A549 treated with Mapracorat at 1 μM for 4 hours (cell line): ENCODE measurements around the gene SNRPD1. TPM values are rescaled to one million over a fixed set of nuclear protein-coding genes. Genes with fewer than 3 reads are reported as not detected.

Experiments used
- total RNA-seq: library from RNA; stranded (reverse); fragments of 200-300 nt; extraction: Qiagen RNA extraction; gene quantifications from 5 replicates; pipeline ENCODE4 v1.2.3, GENCODE V29; 2022

SNRPD1 gene
- total RNA-seq: 158 to 181 TPM (median 170 TPM) in 5 replicates

DNA sequence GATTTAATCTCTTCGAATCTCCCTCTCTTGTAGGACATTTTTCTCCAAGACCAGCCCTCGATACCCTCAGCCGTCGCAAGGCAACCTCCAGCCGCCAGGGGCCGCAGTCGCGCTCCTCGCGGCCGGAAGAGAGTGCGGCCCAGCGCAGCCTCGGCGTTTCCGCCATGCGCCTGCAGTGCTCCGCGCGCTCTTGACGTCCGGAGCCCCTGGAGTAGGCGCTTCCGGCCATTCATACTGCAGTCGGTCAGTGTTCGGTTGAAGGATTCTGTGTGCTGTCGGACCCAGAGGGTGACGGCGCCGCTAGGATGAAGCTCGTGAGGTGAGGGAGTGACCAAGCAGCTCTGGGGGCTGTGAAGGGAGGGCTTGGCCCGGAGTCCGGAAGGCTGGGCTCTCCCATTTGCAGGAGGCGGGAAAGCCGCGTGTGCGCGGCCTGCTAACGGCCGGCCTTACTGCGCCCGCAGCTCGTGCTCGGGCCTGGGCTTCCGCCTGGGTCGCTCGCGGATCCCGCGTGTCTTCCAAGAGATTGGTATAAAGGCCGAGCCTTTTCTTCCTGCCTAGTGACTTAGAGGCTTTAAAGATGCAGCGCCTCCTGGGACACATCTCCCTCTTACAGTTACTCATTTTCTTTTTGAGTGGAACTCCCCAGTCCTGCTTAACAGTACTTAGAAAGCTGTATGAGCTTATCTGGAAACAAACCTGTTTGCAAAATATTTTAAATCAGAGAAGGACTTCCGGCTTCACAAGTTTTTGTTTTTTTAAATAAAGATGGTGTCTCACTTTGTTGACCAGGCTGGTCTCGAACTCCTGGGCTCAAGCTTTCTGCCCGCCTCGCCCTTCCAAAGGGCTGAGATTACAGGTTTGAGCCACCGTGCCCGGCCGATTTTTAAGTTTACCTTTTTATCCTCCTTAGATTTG lies at the start of gene SNRPD1:
TSS of gene SNRPD1 (plus strand) at position 190 of the 915 bp plus-strand sequence. CDS start at position 306, 116 bp downstream.

DNA sequence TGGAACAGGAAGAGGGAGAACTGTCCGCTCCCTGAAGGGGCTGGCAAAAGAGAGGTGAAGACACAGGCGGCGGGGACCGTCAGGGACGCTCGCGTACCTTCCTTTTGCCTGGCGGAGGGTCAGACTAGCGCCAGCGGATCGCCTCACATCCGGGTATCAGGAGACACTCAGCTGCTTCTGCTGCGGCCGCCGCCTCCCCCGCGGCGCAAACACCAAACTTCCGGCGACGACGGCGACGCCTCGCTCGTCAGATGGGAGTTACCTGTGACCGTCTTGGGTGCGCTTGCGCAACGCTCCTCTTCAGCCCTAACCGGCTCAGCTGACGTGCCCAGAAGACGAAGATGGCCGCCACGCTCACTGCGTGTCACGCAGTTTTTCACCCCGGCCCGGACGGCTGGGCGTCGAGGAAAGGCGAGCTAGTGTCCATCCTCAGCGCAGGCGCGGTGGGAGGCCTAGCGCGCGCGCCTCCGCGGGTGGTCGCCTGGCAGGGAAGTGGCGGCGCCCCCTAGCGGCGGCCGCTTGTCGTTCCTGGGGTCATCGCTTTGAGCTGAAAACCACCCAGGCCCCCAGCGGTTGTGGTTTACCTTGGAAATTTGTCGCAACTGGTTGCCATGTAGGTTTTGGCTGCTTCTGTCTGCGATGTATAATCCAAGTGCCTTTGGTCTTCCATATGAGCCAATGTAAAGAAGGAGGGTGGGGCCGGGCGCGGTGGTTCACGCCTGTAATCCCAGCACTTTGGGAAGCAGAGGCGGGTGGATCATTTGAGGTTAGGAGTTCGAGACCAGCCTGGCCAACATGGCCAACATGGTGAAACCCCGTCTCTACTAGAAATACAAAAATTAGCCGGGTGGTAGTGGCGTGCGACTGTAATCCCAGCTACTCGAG lies 11.3 kb upstream of the SNRPD1 start, which contains the start of gene ESCO1:
TSS of gene ESCO1 (minus strand) at position 179 of the 885 bp plus-strand sequence. CDS start 25,861 bp downstream, outside the sequence.

Other genes starting within 250 kb of the SNRPD1 start
- 9.2 to 9.9 TPM (median 9.3 TPM) in 5 replicates for gene ESCO1, start 11.6 kb upstream of the SNRPD1 start, total RNA-seq
- gene ABHD3, start 92.5 kb downstream of the SNRPD1 start, total RNA-seq: 17.0 to 21.2 TPM (median 19.3 TPM) in 5 replicates
- gene MIB1, start 128.5 kb downstream of the SNRPD1 start, total RNA-seq: 5.8 to 11.2 TPM (median 8.0 TPM) in 5 replicates